H1 (cell line): ENCODE data around the gene PER2.

ENCODE experiments used
- EP300 ChIP-seq, 2 experiments: IDR thresholded peaks; 1 replicate in 1 of 2; 2 replicates in 1 of 2; pipeline ENCODE4 v1.6.1; 2011 to 2012; ENCODE audit warnings: low read depth in 2 of 2, low read length in 2 of 2, mild to moderate bottlenecking in 2 of 2, borderline replicate concordance in 1 of 2, inconsistent platforms in 1 of 2, moderate library complexity in 1 of 2
- POU5F1 ChIP-seq: IDR thresholded peaks from 2 replicates; pipeline ENCODE4 v1.6.1; 2011; ENCODE audit warnings: low read depth, mild to moderate bottlenecking, low read length, moderate library complexity
- TF ChIP-seq, protein P1 (sequence below), 3 experiments: IDR thresholded peaks; 1 replicate in 2 of 3; 2 replicates in 1 of 3; pipeline versions ENCODE4 v1.5.1 to v1.6.1; 2011; ENCODE audit warnings: low read length in 3 of 3, mild to moderate bottlenecking in 3 of 3, inconsistent platforms in 2 of 3, low read depth in 1 of 3, moderate library complexity in 1 of 3; ENCODE audit not compliant: insufficient read depth in 1 of 3; ENCODE audit errors: control extremely low read depth in 1 of 3

- TF ChIP-seq, protein P1, sequence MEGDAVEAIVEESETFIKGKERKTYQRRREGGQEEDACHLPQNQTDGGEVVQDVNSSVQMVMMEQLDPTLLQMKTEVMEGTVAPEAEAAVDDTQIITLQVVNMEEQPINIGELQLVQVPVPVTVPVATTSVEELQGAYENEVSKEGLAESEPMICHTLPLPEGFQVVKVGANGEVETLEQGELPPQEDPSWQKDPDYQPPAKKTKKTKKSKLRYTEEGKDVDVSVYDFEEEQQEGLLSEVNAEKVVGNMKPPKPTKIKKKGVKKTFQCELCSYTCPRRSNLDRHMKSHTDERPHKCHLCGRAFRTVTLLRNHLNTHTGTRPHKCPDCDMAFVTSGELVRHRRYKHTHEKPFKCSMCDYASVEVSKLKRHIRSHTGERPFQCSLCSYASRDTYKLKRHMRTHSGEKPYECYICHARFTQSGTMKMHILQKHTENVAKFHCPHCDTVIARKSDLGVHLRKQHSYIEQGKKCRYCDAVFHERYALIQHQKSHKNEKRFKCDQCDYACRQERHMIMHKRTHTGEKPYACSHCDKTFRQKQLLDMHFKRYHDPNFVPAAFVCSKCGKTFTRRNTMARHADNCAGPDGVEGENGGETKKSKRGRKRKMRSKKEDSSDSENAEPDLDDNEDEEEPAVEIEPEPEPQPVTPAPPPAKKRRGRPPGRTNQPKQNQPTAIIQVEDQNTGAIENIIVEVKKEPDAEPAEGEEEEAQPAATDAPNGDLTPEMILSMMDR (IDR thresholded peaks at IDR 0.05; ENCODE audit: control extremely low read depth in 1 of 3, insufficient read depth in 1 of 3, low read depth in 1 of 3, low read length in 3 of 3): no peak
- TF ChIP-seq POU5F1: no peak
- no peak for TF ChIP-seq EP300 (IDR thresholded peaks at IDR 0.05; ENCODE audit: borderline replicate concordance in 1 of 2, low read depth in 2 of 2, low read length in 2 of 2)
These were observed 17.3 kb downstream of the PER2 start for GRCh38 chr2:238271061-238271554.
